ENCODE measurements around the gene SMLR1.
"Not testable (repeated sequence)": the region's sequence is repeated elsewhere in the genome, so short reads cannot be mapped to it uniquely, and the experiment has no call there.

SMLR1 gene

GRCh38 chr6:130827247-130828149 is at the start of gene SMLR1:
SMLR1 (plus strand) TSS chr6:130827406; CDS start chr6:130827414, 8 bp downstream.
- no peak for DNase-seq (ENCODE audit: low read depth in 2 of 2)

GRCh38 chr6:130778946-130779657 is 48.1 kb upstream of the SMLR1 start:
- DNase-seq (ENCODE audit: low read depth in 2 of 2), result no peak

- no peak for DNase-seq (ENCODE audit: low read depth in 2 of 2)
Observed at GRCh38 chr6:130779658-130780033, 47.6 kb upstream of the SMLR1 start.

GRCh38 chr6:130780122-130780521 is 47.1 kb upstream of the SMLR1 start:
- no peak for DNase-seq (ENCODE audit: low read depth in 2 of 2)

- no peak for DNase-seq (ENCODE audit: low read depth in 2 of 2)
Observed at GRCh38 chr6:130781557-130781956, 45.6 kb upstream of the SMLR1 start.

- no peak for DNase-seq (ENCODE audit: low read depth in 2 of 2)
Observed at GRCh38 chr6:130783416-130784107, 43.6 kb upstream of the SMLR1 start.

- no peak for DNase-seq (ENCODE audit: low read depth in 2 of 2)
Observed at GRCh38 chr6:130787726-130788500, 39.3 kb upstream of the SMLR1 start.

GRCh38 chr6:130788954-130789353 is 38.3 kb upstream of the SMLR1 start:
- no peak for DNase-seq (ENCODE audit: low read depth in 2 of 2)

- DNase-seq (ENCODE audit: low read depth in 2 of 2), result no peak
Observed at GRCh38 chr6:130794010-130794697, 33.1 kb upstream of the SMLR1 start.

- no peak for DNase-seq (ENCODE audit: low read depth in 2 of 2)
Observed at GRCh38 chr6:130794738-130795137, 32.5 kb upstream of the SMLR1 start.

GRCh38 chr6:130796313-130796905 is 30.8 kb upstream of the SMLR1 start:
- no peak for DNase-seq (ENCODE audit: low read depth in 2 of 2)

GRCh38 chr6:130797061-130797460 is 30.1 kb upstream of the SMLR1 start:
- no peak for DNase-seq (ENCODE audit: low read depth in 2 of 2)

GRCh38 chr6:130801368-130801767 is 25.8 kb upstream of the SMLR1 start:
- DNase-seq (ENCODE audit: low read depth in 2 of 2), result not testable (repeated sequence)

GRCh38 chr6:130810307-130811030 is 16.7 kb upstream of the SMLR1 start:
- DNase-seq (ENCODE audit: low read depth in 2 of 2), result no peak

GRCh38 chr6:130811932-130812331 is 15.3 kb upstream of the SMLR1 start:
- no peak for DNase-seq (ENCODE audit: low read depth in 2 of 2)

- DNase-seq (ENCODE audit: low read depth in 2 of 2), result no peak
Observed at GRCh38 chr6:130814506-130814905, 12.7 kb upstream of the SMLR1 start.

- DNase-seq (ENCODE audit: low read depth in 2 of 2), result no peak
Observed at GRCh38 chr6:130815200-130816071, 11.8 kb upstream of the SMLR1 start.

GRCh38 chr6:130822736-130823135 is 4.5 kb upstream of the SMLR1 start:
- DNase-seq (ENCODE audit: low read depth in 2 of 2), result no peak

All from stimulated activated CD8-positive, alpha-beta memory T cell treated with anti-CD3 and anti-CD28 coated beads, Interleukin-2, amount 100 ng/mL, for 1 hour (primary cell).